ENCODE results near the gene SPATA6. TPM values are rescaled to one million over a fixed set of nuclear protein-coding genes. Genes with fewer than 3 reads are reported as not detected.
A peak's percentile ranks its signal among the peaks of the same experiment; 100 is the strongest.

SPATA6 gene
- total and polyA plus RNA-seq, 2 of the 8 experiments (the other 6 are each of a cell fraction or from before 2014, with no cell fraction given): 2.4 to 17.2 TPM

- POLR2A ChIA-PET (ENCODE audit: partially characterized antibody): no interaction called here
- TF ChIP-seq PHF8 (conservative IDR thresholded peaks at IDR 0.05; ENCODE audit: low read depth, low read length): no peak
- peak; percentile 44 to 70 (median 62) for TF ChIP-seq CTCF (IDR thresholded peaks at IDR 0.05; ENCODE audit: control extremely low read depth in 1 of 3, insufficient read depth in 1 of 3, low read depth in 1 of 3, low read length in 3 of 3)
- peak; percentile 19 to 30; a peak in 2 of 4 replicates for TF ChIP-seq RAD21 (IDR thresholded peaks at IDR 0.05 in 1 of 2, conservative IDR thresholded peaks at IDR 0.05 in 1 of 2; ENCODE audit: low read depth in 2 of 2, low read length in 2 of 2)
- no peak for TF ChIP-seq USF2 (IDR thresholded peaks at IDR 0.05; ENCODE audit: low read length)
- no peak for TF ChIP-seq CBX5 (IDR thresholded peaks at IDR 0.05; ENCODE audit: low read depth, low read length)
- no peak for TF ChIP-seq BACH1 (IDR thresholded peaks at IDR 0.05; ENCODE audit: low read length)
- TF ChIP-seq ASH2L (IDR thresholded peaks at IDR 0.05; ENCODE audit: low read length): no peak
- TF ChIP-seq CHD1 (IDR thresholded peaks at IDR 0.05; ENCODE audit: low read depth, low read length): no peak
- TF ChIP-seq POLR2AphosphoS5 (IDR thresholded peaks at IDR 0.05; ENCODE audit: low read depth, low read length): no peak
- no peak for TF ChIP-seq KDM4A (IDR thresholded peaks at IDR 0.05; ENCODE audit: low read depth, low read length, severe bottlenecking)
- no peak for TF ChIP-seq SRF (IDR thresholded peaks at IDR 0.05; ENCODE audit: low read depth, low read length)
Observed at GRCh38 chr1:48249868-48250267, 222.1 kb downstream of the SPATA6 start.

More at GRCh38 chr1:48249868-48250267, 222.1 kb downstream of the SPATA6 start:
- Histone ChIP-seq H4K8ac (ENCODE audit: extremely low read depth, insufficient read depth, low read length) (no peak overlapping the region), H3K9ac (replicated peaks in 1 of 4; ENCODE audit: extremely low read depth in 1 of 4, low read depth in 3 of 4, low read length in 3 of 4) (no peak overlapping the region), H3K23ac (ENCODE audit: insufficient read length) (no peak overlapping the region), H4K91ac (replicated peaks; ENCODE audit: insufficient read length, low read length) (no peak overlapping the region), H2AK5ac (ENCODE audit: low read depth, low read length) (no peak overlapping the region), H3K27ac (ENCODE audit: low read depth, low read length) (no peak overlapping the region), H2BK120ac (replicated peaks; ENCODE audit: low read depth, low read length) (no peak overlapping the region), H2BK20ac (ENCODE audit: low read length) (no peak overlapping the region), H2BK12ac (ENCODE audit: low read depth, low read length) (no peak overlapping the region), H4K20me1 (replicated peaks in 1 of 2; ENCODE audit: control insufficient read depth in 1 of 2, insufficient read depth in 2 of 2, low read length in 2 of 2) (no peaks in the 10 kb centered on the region), H2AFZ (ENCODE audit: low read length) (no peak overlapping the region), H3K23me2 (ENCODE audit: low read depth, low read length) (no peaks in the 10 kb centered on the region; the same call in 1 of the 2 replicates), H3K18ac (ENCODE audit: extremely low read depth, low read length) (no peak overlapping the region), H2BK5ac (ENCODE audit: low read depth, low read length) (no peak overlapping the region), H3K56ac (replicated peaks; ENCODE audit: insufficient read length, low read depth, low read length) (no peak overlapping the region), H4K5ac (ENCODE audit: insufficient read length, low read depth, low read length) (no peak overlapping the region), H3K9me3 (ENCODE audit: insufficient read depth in 2 of 2, low read depth in 1 of 2, low read length in 1 of 2) (no peaks in the 10 kb centered on the region), H3K79me2 (ENCODE audit: control insufficient read depth in 1 of 2, insufficient read depth in 2 of 2, low read length in 2 of 2) (no peaks in the 10 kb centered on the region), H3K4me3 (ENCODE audit: extremely low read depth in 1 of 4, insufficient read depth in 2 of 4, low read depth in 3 of 4, low read length in 4 of 4) (no peak overlapping the region), H3K4me1 (replicated peaks in 1 of 4; ENCODE audit: control insufficient read depth in 3 of 4, insufficient read depth in 4 of 4, low read length in 3 of 4) (no peaks in the 10 kb centered on the region), H3K36me3 (ENCODE audit: control insufficient read depth in 2 of 4, insufficient read depth in 4 of 4, low read length in 3 of 4) (no peaks in the 10 kb centered on the region), H2BK15ac (ENCODE audit: low read length) (no peak overlapping the region), H3K27me3 (replicated peaks in 1 of 4; ENCODE audit: control insufficient read depth in 3 of 4, extremely low read depth in 1 of 4, insufficient read depth in 3 of 4, low read length in 3 of 4) (no peaks in the 10 kb centered on the region), H3K14ac (ENCODE audit: insufficient read length) (no peak overlapping the region), H3K79me1 (ENCODE audit: low read depth, low read length) (no peaks in the 10 kb centered on the region), H3K4me2 (ENCODE audit: insufficient read depth in 1 of 2, low read depth in 2 of 2, low read length in 2 of 2) (no peak overlapping the region), H3K4ac (replicated peaks; ENCODE audit: insufficient read length, low read depth, low read length) (no peak overlapping the region)
- CTCF ChIA-PET (ENCODE audit: partially characterized antibody): interaction anchor here (0.6 to 7.2 kb wide), 8 partner anchors 12 to 385 kb away, joined by 3 to 53 read pairs (median 3); no protein-coding TSS in a partner anchor
- WGBS, 2 experiments (ENCODE audit: extremely low coverage in 1 of 2, insufficient coverage in 1 of 2, insufficient read length in 1 of 2, insufficient replicate concordance in 2 of 2, low coverage in 1 of 2, low lambda C conversion rate in 2 of 2, missing lambda C conversion rate in 1 of 2): 82% methylated on average over 3 of the region's 3 CpGs; no CpG with 5 or more reads in 1 of the 2 experiments
- DNase-seq (ENCODE audit: low read depth in 1 of 2, low spot score in 2 of 2) (no peak), FAIRE-seq (peak; percentile 24)

Data from H1 (cell line).